Activated gamma-delta T cell treated with Interleukin-2 at 50 U/mL for 16 hours (primary cell): ENCODE measurements around the gene CXADR.
"Not testable (repeated sequence)": the region's sequence is repeated elsewhere in the genome, so short reads cannot be mapped to it uniquely, and the experiment has no call there.

Experiments
- DNase-seq: peaks from one replicate; pipeline ENCODE4 v3.0.0-alpha.2; 2020

CXADR gene

GRCh38 chr21:17512253-17513213, at the start of gene CXADR:
Gene CXADR, plus strand, starts transcription at chr21:17513043. Its CDS starts 87 bp downstream, at chr21:17513130.
- DNase-seq: peak; percentile 60

GRCh38 chr21:17466166-17466565, 46.7 kb upstream of the CXADR start:
- no peak for DNase-seq

- no peak for DNase-seq
These were observed 45.5 kb upstream of the CXADR start for GRCh38 chr21:17467392-17467791.

DNA sequence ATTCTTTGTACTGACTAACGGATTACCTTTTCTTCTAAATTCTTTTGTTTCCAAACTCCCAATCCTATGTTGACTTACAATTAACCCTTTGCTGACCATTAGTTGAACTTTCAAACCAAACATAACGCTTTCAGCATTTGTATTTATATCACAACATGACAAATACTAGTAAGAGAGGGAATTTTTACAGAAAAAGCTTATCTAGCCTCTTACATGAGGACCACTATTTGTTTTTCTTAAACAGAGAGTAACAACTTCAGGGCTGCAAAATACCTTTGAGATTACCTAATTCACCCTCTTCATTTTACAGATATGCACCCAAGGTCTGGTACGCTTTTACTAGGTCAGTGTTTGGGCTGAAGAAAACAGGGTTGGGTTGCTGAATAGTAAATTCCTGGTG, 45.0 kb upstream of the CXADR start:
- DNase-seq: no peak

DNA sequence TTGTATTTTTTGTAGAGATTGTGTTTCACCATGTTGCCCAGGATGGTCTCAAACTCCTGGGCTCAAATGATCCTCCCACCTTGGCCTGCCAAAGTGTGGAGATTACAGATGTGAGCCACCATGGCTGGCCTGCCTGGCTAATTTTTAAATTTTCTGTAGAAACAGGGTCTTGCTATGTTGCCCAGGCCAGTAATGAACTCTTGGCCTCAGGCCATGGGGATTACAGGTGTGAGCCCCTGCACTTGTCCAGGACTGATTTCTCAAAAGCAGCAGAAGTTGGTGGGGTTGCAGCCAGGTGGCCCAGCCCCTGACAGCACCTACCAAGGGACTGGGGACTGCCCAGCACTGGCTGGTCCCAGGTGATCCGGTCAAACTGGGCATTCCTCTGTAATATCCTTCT, 44.1 kb upstream of the CXADR start:
- DNase-seq: no peak

DNA sequence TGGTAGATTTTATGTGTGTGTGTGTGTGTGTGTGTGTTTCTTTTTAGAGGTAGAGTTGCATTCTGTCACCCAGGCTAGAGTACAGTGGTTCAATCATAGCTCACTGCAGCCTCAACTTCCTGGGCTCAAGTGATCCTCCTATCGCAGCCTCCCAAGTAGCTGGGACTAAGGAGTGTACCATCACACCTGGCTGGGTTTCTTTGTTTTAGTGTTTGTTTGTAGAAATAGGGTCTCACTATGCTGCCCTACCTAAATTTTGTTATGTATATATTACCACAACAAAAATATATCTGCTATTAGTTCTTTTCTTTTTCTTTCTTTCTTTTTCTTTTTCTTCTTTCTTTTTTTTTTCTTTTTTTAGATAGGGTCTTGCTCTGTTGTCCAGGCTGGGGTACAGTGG, 43.1 kb upstream of the CXADR start:
- no peak for DNase-seq

- no peak for DNase-seq
These were observed 40.7 kb upstream of the CXADR start for GRCh38 chr21:17472182-17472581.

GRCh38 chr21:17472592-17473271, 40.1 kb upstream of the CXADR start:
- no peak for DNase-seq

DNA sequence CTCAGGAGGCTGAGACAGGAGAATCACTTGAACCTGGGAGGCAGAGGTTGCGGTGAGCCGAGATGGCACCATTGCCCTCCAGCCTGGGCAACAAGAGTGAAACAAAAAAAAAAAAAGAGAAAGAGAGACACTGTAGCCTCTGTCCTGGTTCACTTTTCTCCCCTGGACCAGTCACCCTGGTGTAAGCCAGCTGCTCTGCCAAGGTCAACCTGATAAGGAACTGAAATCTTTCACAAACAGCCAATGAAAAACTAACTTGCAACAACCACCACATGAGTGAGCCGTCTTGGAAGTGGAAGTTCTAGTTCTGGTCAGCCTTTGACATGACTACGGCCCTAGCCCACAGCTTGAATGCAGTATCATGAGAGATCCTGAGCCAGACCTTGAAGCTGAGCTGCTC, 36.8 kb upstream of the CXADR start:
- DNase-seq: no peak

DNA sequence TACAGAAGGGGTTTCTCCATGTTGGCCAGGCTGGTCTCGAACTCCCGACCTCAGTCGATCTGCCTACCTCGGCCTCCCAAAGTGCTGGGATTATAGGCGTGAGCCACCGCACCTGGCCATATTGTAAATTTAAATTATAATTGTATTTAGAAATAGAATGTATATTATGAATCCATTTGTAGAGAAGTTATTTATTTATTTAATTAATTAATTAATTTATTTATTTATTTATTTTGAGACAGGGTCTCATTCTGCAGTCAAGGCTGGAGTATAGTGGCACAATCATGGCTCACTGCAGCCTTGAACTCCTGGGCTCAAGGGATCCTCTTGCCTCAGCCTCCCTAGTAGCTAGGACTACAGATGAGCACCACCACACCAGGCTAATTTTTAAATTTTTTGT, 34.7 kb upstream of the CXADR start:
- DNase-seq: not testable (repeated sequence)

DNA sequence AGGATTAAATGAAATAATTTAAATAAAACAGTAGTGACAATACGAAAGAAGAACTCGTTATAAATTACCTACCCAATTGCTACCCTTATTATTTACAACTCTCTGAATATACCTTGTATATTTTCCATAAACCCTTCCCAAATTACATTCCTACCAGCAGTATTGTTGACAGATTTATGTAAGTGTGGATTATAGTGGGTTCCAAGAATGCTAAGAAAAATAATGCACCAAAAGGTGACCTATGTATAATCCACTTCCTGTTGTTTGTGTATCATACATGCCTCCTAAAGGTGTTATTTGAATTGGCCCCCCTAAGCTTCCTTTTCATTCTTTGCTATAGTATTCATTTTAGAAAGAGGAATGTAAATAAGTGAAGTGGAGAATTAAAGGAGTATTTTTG, 33.2 kb upstream of the CXADR start:
- DNase-seq: no peak

GRCh38 chr21:17482928-17483327, 29.9 kb upstream of the CXADR start:
- no peak for DNase-seq

GRCh38 chr21:17488620-17489019, 24.2 kb upstream of the CXADR start:
- no peak for DNase-seq

- DNase-seq: not testable (repeated sequence)
These were observed 23.3 kb upstream of the CXADR start for GRCh38 chr21:17489565-17489964.

DNA sequence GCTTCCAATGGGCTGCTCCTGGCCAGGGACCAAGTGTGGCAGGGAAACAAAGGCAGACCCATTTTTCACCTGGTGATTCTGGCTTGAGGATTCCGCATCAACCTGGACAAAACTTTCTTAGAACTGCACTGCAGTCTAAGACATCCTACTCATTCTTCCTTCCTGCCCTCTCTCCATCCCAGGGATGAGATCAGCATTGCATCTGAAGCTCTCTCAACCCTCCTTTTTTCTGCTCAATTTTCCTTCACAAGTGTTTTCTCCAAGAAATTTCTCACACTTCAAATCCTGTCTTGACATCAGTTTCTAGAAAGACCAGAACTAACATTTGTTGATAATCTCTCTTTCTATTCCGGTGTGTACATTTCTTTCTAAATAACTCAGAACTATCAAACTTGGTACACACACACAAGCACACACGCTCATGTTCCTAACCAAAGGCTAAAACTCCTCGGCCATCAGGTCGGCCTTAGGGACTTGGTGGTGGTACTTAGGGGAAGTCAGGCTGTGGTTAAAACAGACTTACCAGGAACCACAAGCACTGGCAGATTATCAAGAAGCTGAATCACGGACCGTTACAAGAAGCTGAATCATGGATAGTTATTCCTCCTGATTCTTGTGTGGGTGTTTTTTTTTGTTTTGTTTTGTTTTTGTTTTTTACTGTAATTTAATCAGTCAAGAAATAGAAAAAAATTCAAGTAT, 21.0 kb upstream of the CXADR start:
- no peak for DNase-seq

GRCh38 chr21:17492415-17493168, 20.3 kb upstream of the CXADR start:
- no peak for DNase-seq

GRCh38 chr21:17494051-17494450, 18.8 kb upstream of the CXADR start:
- DNase-seq: no peak

DNA sequence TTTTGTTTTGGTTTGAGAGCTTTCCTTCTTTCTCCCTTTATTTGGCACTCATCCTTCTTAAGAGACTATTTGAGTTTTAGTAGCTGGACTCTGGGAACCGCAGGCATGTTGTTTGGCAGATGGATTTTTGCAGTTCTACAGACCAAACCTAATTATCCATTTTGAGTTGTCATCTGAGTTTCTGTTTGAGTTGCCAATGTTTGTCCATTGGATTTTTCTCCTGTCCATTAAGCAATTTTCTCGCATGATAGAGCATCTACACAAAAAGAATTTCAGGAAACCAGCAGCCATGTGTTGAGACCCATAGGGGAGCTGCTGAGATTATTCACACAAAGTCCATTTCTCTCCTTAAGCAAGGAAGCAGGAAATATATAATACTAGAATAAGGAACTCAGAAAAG, 17.2 kb upstream of the CXADR start:
- no peak for DNase-seq

DNA sequence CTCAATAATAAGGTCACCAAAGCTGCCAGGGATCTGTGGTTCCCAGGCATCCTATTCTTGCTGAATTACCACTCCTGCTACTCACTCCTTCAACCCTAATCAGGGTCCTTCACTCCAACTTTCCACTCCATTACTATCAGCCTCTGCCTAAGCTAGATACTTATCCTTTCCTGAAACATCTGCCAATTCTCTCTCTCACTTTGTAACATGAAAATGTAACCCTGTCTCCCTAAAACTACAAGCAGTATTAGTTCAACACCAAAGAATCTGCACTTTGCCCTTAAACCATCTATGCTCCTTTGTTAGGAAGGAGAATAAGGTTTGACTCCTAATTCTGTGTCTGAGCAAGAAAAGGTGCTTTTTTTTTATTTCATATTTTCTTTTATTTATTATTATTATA, 15.5 kb upstream of the CXADR start:
- DNase-seq: no peak

DNA sequence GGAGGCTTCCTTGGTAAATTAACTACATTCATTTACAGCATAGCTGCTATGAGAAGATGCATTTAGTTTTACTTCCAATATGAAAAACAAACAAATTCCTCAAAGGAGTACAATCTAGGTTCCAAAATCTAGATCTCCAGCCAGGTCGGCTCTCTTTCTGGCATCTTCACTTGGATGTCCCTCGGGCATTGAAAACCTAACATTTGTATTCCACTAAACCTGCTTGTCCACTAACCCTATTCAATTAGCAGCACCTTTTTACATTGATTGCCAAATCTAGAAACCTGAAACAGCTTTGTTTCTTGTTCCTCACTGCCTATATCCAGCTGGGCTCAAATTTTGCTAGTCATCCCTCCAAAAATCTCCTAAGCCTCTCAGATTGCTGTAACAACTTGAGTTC, 14.3 kb upstream of the CXADR start:
- no peak for DNase-seq

DNA sequence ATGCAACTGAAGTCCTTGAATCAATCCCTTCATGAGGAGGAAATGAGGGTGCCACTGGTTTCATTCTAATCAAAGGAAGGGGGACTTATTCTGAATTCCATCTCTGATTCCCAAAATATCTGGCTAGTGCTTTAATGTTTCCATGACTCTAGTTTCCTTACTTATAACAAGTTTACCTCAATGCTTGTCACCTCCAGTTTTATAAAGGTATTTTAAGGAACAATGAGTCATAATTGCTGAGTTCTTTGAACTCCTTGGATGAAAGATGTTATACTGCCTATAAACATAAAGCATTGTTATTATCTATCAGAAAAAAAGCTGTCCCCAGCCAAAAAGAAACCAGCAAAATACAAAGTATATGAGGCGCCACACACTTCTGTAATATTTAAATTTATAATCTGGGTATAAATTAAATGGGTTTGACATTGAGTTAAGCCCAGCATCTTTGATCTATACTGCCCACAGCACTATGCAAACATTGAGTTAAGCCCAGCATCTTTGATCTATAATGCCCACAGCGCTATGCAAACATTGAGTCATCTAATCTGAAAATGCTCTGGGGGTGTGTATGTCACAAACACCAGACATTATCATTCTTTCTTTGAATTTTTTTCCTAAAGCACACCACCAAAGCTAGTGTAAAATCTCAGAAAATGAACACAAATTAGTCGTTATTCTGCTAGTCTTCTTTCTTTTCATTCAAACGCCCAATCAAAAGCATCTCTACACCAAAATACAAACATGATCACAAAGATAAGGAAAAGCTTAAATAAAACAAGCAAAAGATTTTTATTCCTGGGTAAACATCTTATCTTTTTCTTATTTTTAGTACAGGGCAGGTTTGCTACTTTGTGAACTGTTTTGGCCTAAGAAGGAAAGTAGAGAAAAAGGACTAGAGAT, 11.5 kb upstream of the CXADR start:
- no peak for DNase-seq

GRCh38 chr21:17502985-17503384, 9.9 kb upstream of the CXADR start:
- not testable (repeated sequence) for DNase-seq
